GM13977 (cell line): Measurements from ENCODE around the gene PPP1R14B.

Experiments
- DNase-seq: peaks from one replicate; pipeline ENCODE4 v3.0.0; 2012; ENCODE audit warnings: low spot score
- in situ Hi-C: fragments of 300-500 bp; cut with MboI; formaldehyde crosslinking; loops from one replicate; pipeline ENCODE4 v1.12.0; 2022; ENCODE audit warnings: low sequenced_read_pairs, low pct_unique_long_range_greater_than_20kb, mixed read lengths, inconsistent platforms; ENCODE audit not compliant: unreplicated experiment
- TF ChIP-seq, protein P1 (sequence below): IDR thresholded peaks from 2 replicates; pipeline ENCODE4 v1.5.1; 2012; ENCODE audit warnings: mild to moderate bottlenecking, control low read depth; ENCODE audit not compliant: insufficient read depth; ENCODE audit errors: extremely low read depth, missing control alignments

Gene PPP1R14B

GRCh38 chr11:64243236-64243854 is 3.4 kb downstream of the PPP1R14B start:
- no peak for DNase-seq
- in situ Hi-C loops = no loop called here
- TF ChIP-seq, protein P1, sequence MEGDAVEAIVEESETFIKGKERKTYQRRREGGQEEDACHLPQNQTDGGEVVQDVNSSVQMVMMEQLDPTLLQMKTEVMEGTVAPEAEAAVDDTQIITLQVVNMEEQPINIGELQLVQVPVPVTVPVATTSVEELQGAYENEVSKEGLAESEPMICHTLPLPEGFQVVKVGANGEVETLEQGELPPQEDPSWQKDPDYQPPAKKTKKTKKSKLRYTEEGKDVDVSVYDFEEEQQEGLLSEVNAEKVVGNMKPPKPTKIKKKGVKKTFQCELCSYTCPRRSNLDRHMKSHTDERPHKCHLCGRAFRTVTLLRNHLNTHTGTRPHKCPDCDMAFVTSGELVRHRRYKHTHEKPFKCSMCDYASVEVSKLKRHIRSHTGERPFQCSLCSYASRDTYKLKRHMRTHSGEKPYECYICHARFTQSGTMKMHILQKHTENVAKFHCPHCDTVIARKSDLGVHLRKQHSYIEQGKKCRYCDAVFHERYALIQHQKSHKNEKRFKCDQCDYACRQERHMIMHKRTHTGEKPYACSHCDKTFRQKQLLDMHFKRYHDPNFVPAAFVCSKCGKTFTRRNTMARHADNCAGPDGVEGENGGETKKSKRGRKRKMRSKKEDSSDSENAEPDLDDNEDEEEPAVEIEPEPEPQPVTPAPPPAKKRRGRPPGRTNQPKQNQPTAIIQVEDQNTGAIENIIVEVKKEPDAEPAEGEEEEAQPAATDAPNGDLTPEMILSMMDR = no peak

GRCh38 chr11:64241491-64242374 is 5.0 kb downstream of the PPP1R14B start:
- in situ Hi-C loops = no loop called here
- no peak for DNase-seq
- TF ChIP-seq, protein P1 = no peak

DNA sequence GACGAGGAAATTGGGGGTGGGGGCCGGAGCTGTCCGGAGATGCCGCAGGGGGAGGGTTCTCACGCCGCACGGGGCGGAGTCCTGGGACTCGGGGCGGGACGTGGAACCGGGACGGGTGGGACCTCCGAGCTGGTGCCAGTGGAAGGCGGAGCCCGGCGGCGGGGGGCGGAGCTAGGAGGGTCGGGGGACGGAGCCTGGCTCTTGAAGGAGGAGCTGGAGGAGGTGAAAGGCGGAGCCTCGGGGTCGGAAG is 5.6 kb downstream of the PPP1R14B start:
- in situ Hi-C loops = no loop called here
- TF ChIP-seq, protein P1 = no peak
- DNase-seq = peak; percentile 98

GRCh38 chr11:64240435-64241240 is 6.1 kb downstream of the PPP1R14B start, which contains the start of gene FKBP2:
TSS of gene FKBP2 (plus strand) at chr11:64241095. CDS start at chr11:64242388, 1,293 bp downstream.
- DNase-seq = peak; percentile 96
- TF ChIP-seq, protein P1 = no peak
- in situ Hi-C loops = no loop called here

GRCh38 chr11:64239662-64240434 is 6.9 kb downstream of the PPP1R14B start:
- in situ Hi-C loops = no loop called here
- peak; percentile 80 for DNase-seq
- TF ChIP-seq, protein P1 = no peak

DNA sequence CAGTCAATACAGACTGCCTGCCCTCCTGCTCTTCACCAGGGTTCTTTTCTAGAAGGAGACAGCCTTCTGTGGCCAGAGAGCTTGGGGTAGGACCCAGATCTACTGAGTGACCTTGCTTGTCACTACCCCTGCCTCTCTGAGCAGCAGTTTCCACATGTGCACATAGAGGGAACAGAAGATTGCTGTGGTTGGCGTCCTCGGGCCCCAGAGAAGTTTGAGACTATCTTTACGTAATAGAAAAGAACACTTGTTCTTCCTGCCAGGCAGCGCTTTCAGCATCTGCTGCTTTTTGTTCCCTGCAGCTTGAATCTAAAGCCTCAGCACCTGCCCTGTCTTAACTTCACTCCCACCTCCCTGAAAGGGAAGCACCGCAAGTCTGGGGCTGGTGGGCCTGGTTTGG is 7.7 kb downstream of the PPP1R14B start:
- DNase-seq = peak; percentile 36
- TF ChIP-seq, protein P1 = no peak
- in situ Hi-C loops = no loop called here
